ENCODE measurements around the gene PPM1E.

DNA sequence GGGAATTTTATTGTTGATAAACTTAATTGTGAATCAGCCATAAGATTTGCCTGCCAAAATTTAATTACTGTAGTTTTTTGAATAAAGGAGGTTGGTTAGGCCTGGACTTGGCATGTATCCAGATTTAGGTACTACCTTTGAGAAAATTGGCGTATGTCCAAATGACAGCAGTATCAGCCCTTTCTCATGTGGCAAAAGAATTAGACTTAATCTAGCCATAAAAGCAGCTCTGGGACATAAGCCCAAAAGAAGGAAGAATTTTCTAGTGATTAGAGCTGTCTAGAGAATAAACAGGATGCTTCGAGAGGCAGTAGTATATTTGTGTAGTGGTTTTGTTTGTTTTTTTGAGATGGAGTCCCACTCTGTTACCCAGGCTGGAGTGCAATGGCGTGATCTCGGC is 27.7 kb downstream of the PPM1E start:
- no peak for TF ChIP-seq CHD1 (IDR thresholded peaks at IDR 0.05; ENCODE audit: low read depth, low read length)
- no peak for TF ChIP-seq POLR2AphosphoS5 (IDR thresholded peaks at IDR 0.05; ENCODE audit: low read depth, low read length)
- TF ChIP-seq TEAD4 (IDR thresholded peaks at IDR 0.05; ENCODE audit: low read depth, low read length) = no peak

Data from H1 (cell line).